HepG2 (cell line): ENCODE measurements around the gene CHST14. TPM values are rescaled to one million over a fixed set of nuclear protein-coding genes. Genes with fewer than 3 reads are reported as not detected.

ENCODE experiments used
- ATAC-seq: fragments of 200-7000 bp; cut with Tn5 transposase; 3 replicates; pipeline ENCODE4 v1.9.1; 2020; ENCODE audit warnings: mild to moderate bottlenecking, moderate library complexity
- BruUV-seq: library from RNA; stranded (reverse); fragments of 400-500 nt; replicated peaks from 2 replicates; lab custom pipeline; 2021; lab: Mats Ljungman, UMichigan
- CTCF ChIA-PET: fragments of 300-600 bp; formaldehyde crosslinking; extraction: SDS; loops from one replicate; lab custom pipeline; 2021; ENCODE audit warnings: low total read pairs, inconsistent platforms, low intra/inter-chr PET ratio; lab: Yijun Ruan, JAX
- POLR2A ChIA-PET: fragments of 350-600 bp; sonication (Branson Sonifier 250); formaldehyde crosslinking; loops from one replicate; lab custom pipeline; 2020; ENCODE audit warnings: antibody characterized with exemption, inconsistent platforms; lab: Yijun Ruan, JAX
- DNase-seq: peaks from one replicate; pipeline ENCODE4 v3.0.0-alpha.2; 2015; ENCODE audit warnings: low spot score
- FAIRE-seq: peaks from 3 replicates; lab custom pipeline; 2011; peaks lifted over from hg19 to GRCh38; lab: Jason Lieb, UNC
- H2AFZ ChIP-seq: one replicate; pipeline ENCODE4 v1.6.1; 2011; ENCODE audit warnings: low read length, inconsistent platforms
- H3K27ac ChIP-seq: fragments of 300-600 bp; 3 replicates; pipeline ENCODE4 v1.8.0; 2011; ENCODE audit warnings: mixed run types, mild to moderate bottlenecking, mixed read lengths, low read length, inconsistent platforms; ENCODE audit not compliant: insufficient read depth; ENCODE audit errors: extremely low read length
- H3K27me3 ChIP-seq, 2 experiments: fragments of 200-600 bp in 1 of 2; 2 replicates in 1 of 2; 3 replicates in 1 of 2; pipeline versions ENCODE4 v1.6.0 to v1.8.0; 2011; ENCODE audit warnings: low read length in 2 of 2, mild to moderate bottlenecking in 2 of 2, moderate library complexity in 2 of 2, inconsistent platforms in 1 of 2; ENCODE audit not compliant: insufficient read depth in 2 of 2, control insufficient read depth in 1 of 2
- H3K36me3 ChIP-seq, 2 experiments: fragments of 200-600 bp in 1 of 2; replicated peaks in 1 of 2; 2 replicates in 1 of 2; 3 replicates in 1 of 2; pipeline versions ENCODE4 v1.5.1 to v1.8.0; 2011; ENCODE audit warnings: low read length in 2 of 2, inconsistent platforms in 1 of 2; ENCODE audit not compliant: insufficient read depth in 2 of 2, control insufficient read depth in 1 of 2
- H3K4me1 ChIP-seq: 2 replicates; pipeline ENCODE4 v1.5.1; 2012; ENCODE audit warnings: low read length, inconsistent platforms; ENCODE audit not compliant: insufficient read depth
- H3K4me2 ChIP-seq: 2 replicates; pipeline ENCODE4 v1.6.0; 2011; ENCODE audit warnings: low read depth, low read length, inconsistent platforms
- H3K4me3 ChIP-seq, 3 experiments: fragments of 200-600 bp in 1 of 3; sonication (generic), shearing (Covaris generic) in 1 of 3; replicated peaks in 1 of 3; 2 replicates each; pipeline ENCODE4 v1.5.1; 2011 to 2016; ENCODE audit warnings: low read length in 3 of 3, inconsistent platforms in 2 of 3, low read depth in 2 of 3, mild to moderate bottlenecking in 2 of 3, control low read depth in 1 of 3, mixed read lengths in 1 of 3; ENCODE audit not compliant: insufficient read depth in 1 of 3
- H3K79me2 ChIP-seq: one replicate; pipeline ENCODE4 v1.6.1; 2011; ENCODE audit warnings: low read length, inconsistent platforms; ENCODE audit not compliant: insufficient read depth
- H3K9ac ChIP-seq: 2 replicates; pipeline ENCODE4 v1.6.0; 2011; ENCODE audit warnings: mild to moderate bottlenecking, low read depth, low read length, inconsistent platforms; ENCODE audit not compliant: insufficient read depth
- H3K9me3 ChIP-seq: 2 replicates; pipeline ENCODE4 v1.5.1; 2012; ENCODE audit warnings: mild to moderate bottlenecking, low read length
- H4K20me1 ChIP-seq: 2 replicates; pipeline ENCODE4 v1.6.0; 2011; ENCODE audit warnings: inconsistent platforms, mild to moderate bottlenecking, low read length, moderate library complexity; ENCODE audit not compliant: insufficient read depth
- BHLHE40 ChIP-seq: IDR thresholded peaks from 2 replicates; pipeline ENCODE4 v1.6.1; 2011; ENCODE audit warnings: low read length, improper control_type of control experiment
- ETV5 ChIP-seq: IDR thresholded peaks from 2 replicates; pipeline ENCODE4 v1.6.1; 2018; ENCODE audit warnings: missing biosample characterization, missing genetic modification reagents, inconsistent platforms, borderline replicate concordance
- FOSL2 ChIP-seq: sonication (generic); formaldehyde crosslinking; IDR thresholded peaks from 2 replicates; pipeline ENCODE4 v1.4.0; 2020; ENCODE audit warnings: missing genetic modification reagents
- GABPA ChIP-seq, 2 experiments: IDR thresholded peaks; 2 replicates each; pipeline ENCODE4 v1.6.1; 2011 to 2016; ENCODE audit warnings: low read depth in 2 of 2, low read length in 1 of 2, missing biosample characterization in 1 of 2, missing genetic modification characterization in 1 of 2
- HMG20B ChIP-seq: conservative IDR thresholded peaks from 2 replicates; pipeline ENCODE4 v1.6.1; 2016; ENCODE audit warnings: missing genetic modification reagents, missing compliant biosample characterization
- HNRNPUL1 ChIP-seq: fragments of 200-400 bp; formaldehyde crosslinking; IDR thresholded peaks from 2 replicates; pipeline ENCODE4 v1.6.1; 2017; ENCODE audit warnings: low read depth, mild to moderate bottlenecking, low read length, moderate library complexity
- JDP2 ChIP-seq: sonication (generic); formaldehyde crosslinking; IDR thresholded peaks from 2 replicates; pipeline ENCODE4 v1.8.1; 2022; ENCODE audit warnings: missing genetic modification reagents, borderline replicate concordance
- MBD4 ChIP-seq: IDR thresholded peaks from 2 replicates; pipeline ENCODE4 v1.6.1; 2012; ENCODE audit warnings: low read length, inconsistent platforms, borderline replicate concordance
- MEIS2 ChIP-seq: sonication (generic); formaldehyde crosslinking; IDR thresholded peaks from 2 replicates; pipeline ENCODE4 v1.9.0; 2021; ENCODE audit warnings: mild to moderate bottlenecking, missing genetic modification reagents
- RBM22 ChIP-seq: fragments of 200-400 bp; formaldehyde crosslinking; optimal IDR thresholded peaks from 2 replicates; pipeline ENCODE3; 2017; ENCODE audit warnings: mild to moderate bottlenecking, low read length, moderate library complexity
- SIX1 ChIP-seq: sonication (generic); formaldehyde crosslinking; IDR thresholded peaks from 2 replicates; pipeline ENCODE4 v1.4.0; 2020; ENCODE audit warnings: missing genetic modification reagents, borderline replicate concordance
- ZBTB34 ChIP-seq: sonication (generic); formaldehyde crosslinking; IDR thresholded peaks from 2 replicates; pipeline ENCODE4 v1.8.0; 2022; ENCODE audit warnings: mild to moderate bottlenecking, missing genetic modification reagents
- ZNF788 ChIP-seq: sonication (generic); formaldehyde crosslinking; IDR thresholded peaks from 2 replicates; pipeline ENCODE4 v1.5.0; 2020; ENCODE audit warnings: mild to moderate bottlenecking, missing genetic modification reagents, borderline replicate concordance
- ZSCAN30 ChIP-seq: sonication (generic); formaldehyde crosslinking; IDR thresholded peaks from 2 replicates; pipeline ENCODE4 v1.5.0; 2020; ENCODE audit warnings: mild to moderate bottlenecking, missing genetic modification reagents
- WGBS: methylation state at CpG from one replicate; pipeline ENCODE4 v1.1.6; 2017; ENCODE audit warnings: low lambda C conversion rate; 5-methylcytosine and 5-hydroxymethylcytosine counted together
- in situ Hi-C: cut with HindIII; loops from 2 replicates; pipeline ENCODE4 v1.10.0; 2017; ENCODE audit warnings: low pct_unique_long_range_greater_than_20kb; ENCODE audit not compliant: extremely low pct_ligation_motif_present
- intact Hi-C: fragments of 100-400 bp; cut with micrococcal nuclease; formaldehyde crosslinking; loops from one replicate; pipeline ENCODE4 v1.10.0; 2022; ENCODE audit not compliant: unreplicated experiment
- polyA plus RNA-seq, 8 experiments: library from polyadenylated mRNA; depleted of rRNA in 3 of 8; stranded (reverse) in 7 of 8; unstranded in 1 of 8; fragments of >200 nt; fragmentation: Illumina TruSeq in 4 of 8; extraction: Trizol in 4 of 8; gene quantifications; 2 replicates each; pipeline versions ENCODE4 v1.2.1 to v1.2.3, GENCODE V29; 2011 to 2016; ENCODE audit warnings: low read depth in 4 of 8, missing spikeins in 1 of 8, mixed read lengths in 1 of 8; ENCODE audit not compliant: insufficient read depth in 1 of 8
- total RNA-seq, 5 experiments: library from RNA; depleted of rRNA; stranded (reverse); fragments of >200 nt; fragmentation: Illumina TruSeq; extraction: Trizol; gene quantifications; 2 replicates each; pipeline ENCODE4 v1.2.3, GENCODE V29; 2016; ENCODE audit warnings: low read depth in 1 of 5

Gene CHST14
- total and polyA plus RNA-seq, 2 of the 13 experiments (the other 11 are each of a cell fraction or from before 2014, with no cell fraction given) = 8.9 to 12.4 TPM

- WGBS = 61% methylated on average over 2 of the region's 2 CpGs
- intact Hi-C loops = no loop called here
- DNase-seq (no peak), ATAC-seq (no peak), FAIRE-seq (no peak)
- in situ Hi-C loops = loop anchor here (5.0 kb wide), 1 partner anchor 70 kb away; the partner anchor contains the start of gene BAHD1
- no TSS peak for BruUV-seq
- Histone ChIP-seq H2AFZ (no peak overlapping the region), H3K79me2 (no peaks in the 10 kb centered on the region), H3K4me3 (peak overlapping the region in 1 of 3 experiments; percentile 69; a peak in 1 of 6 replicates), H3K9ac (no peak overlapping the region), H3K9me3 (no peaks in the 10 kb centered on the region), H3K4me1 (peaks cover 21% of the 10 kb centered on the region), H3K36me3 (no peaks in the 10 kb centered on the region), H4K20me1 (no peaks in the 10 kb centered on the region), H3K27me3 (peaks cover 4 to 25% of the 10 kb centered on the region in 2 experiments; a peak in 4 of 5 replicates), H3K4me2 (peak overlapping the region; percentile 84), H3K27ac (no peak overlapping the region)
- TF ChIP-seq ZBTB34 (CRISPR knock-in tag) (no peak), ZSCAN30 (CRISPR knock-in tag) (no peak), FOSL2 (CRISPR knock-in tag) (no peak), HMG20B (no peak), BHLHE40 (no peak)
- ChIA-PET POLR2A (interaction anchor here (2.1 kb wide), 1 partner anchor 52 kb away, joined by 4 read pairs; the partner anchor contains the start of gene CCDC32), CTCF (no interaction called here)
Measured at GRCh38 chr15:40512440-40512839, 41.7 kb downstream of the CHST14 start.

GRCh38 chr15:40513609-40514008 is 42.8 kb downstream of the CHST14 start:
- DNase-seq = no peak
- no peak for ATAC-seq
- no peaks in the 10 kb centered on the region for H3K79me2 ChIP-seq
- POLR2A ChIA-PET = no interaction called here
- CTCF ChIA-PET = no interaction called here
- H2AFZ ChIP-seq = no peak overlapping the region
- no peaks in the 10 kb centered on the region for H3K9me3 ChIP-seq
- intact Hi-C loops = no loop called here
- no TSS peak for BruUV-seq
- H3K9ac ChIP-seq = no peak overlapping the region
- no peak overlapping the region for H3K27ac ChIP-seq
- 39% methylated on average over 3 of the region's 5 CpGs for WGBS
- no peaks in the 10 kb centered on the region for H4K20me1 ChIP-seq
- H3K4me3 ChIP-seq = no peak overlapping the region
- H3K36me3 ChIP-seq = no peaks in the 10 kb centered on the region
- FAIRE-seq = no peak
- in situ Hi-C loops = loop anchor here (5.0 kb wide), 1 partner anchor 71 kb away; the partner anchor contains the start of gene BAHD1
- peaks cover 21% of the 10 kb centered on the region for H3K4me1 ChIP-seq
- H3K4me2 ChIP-seq = no peak overlapping the region
- peaks cover 4 to 25% of the 10 kb centered on the region in 2 experiments; a peak in 4 of 5 replicates for H3K27me3 ChIP-seq
- TF ChIP-seq HNRNPUL1 = no peak
- TF ChIP-seq MBD4 = no peak
- TF ChIP-seq GABPA (IDR thresholded peaks at IDR 0.05; ENCODE audit: low read depth, low read length) = no peak
- TF ChIP-seq GABPA (CRISPR knock-in tag; IDR thresholded peaks at IDR 0.05; ENCODE audit: low read depth) = no peak
- TF ChIP-seq SIX1 (CRISPR knock-in tag) = no peak
- TF ChIP-seq ZNF788 (CRISPR knock-in tag) = no peak
- no peak for TF ChIP-seq RBM22
- no peak for TF ChIP-seq JDP2 (CRISPR knock-in tag)
- no peak for TF ChIP-seq MEIS2 (CRISPR knock-in tag)
- no peak for TF ChIP-seq ETV5 (CRISPR knock-in tag)
